H9 (cell line): ENCODE measurements around the gene PLD5. TPM values are rescaled to one million over a fixed set of nuclear protein-coding genes. Genes with fewer than 3 reads are reported as not detected.
"Not testable (repeated sequence)": the region's sequence is repeated elsewhere in the genome, so short reads cannot be mapped to it uniquely, and the experiment has no call there.

Experiments
- DNase-seq: peaks from one replicate; pipeline ENCODE4 v3.0.0-alpha.2; 2017
- H2AFZ ChIP-seq: one replicate; pipeline ENCODE4 v1.6.1; 2013; ENCODE audit warnings: mild to moderate bottlenecking, low read length, control low read depth, moderate library complexity
- H2AK5ac ChIP-seq: 2 replicates; pipeline ENCODE4 v1.6.1; 2013; ENCODE audit warnings: low read length, control low read depth, mixed read lengths; ENCODE audit not compliant: insufficient read length
- H2BK120ac ChIP-seq: one replicate; pipeline ENCODE4 v1.6.1; 2013; ENCODE audit warnings: low read depth, mild to moderate bottlenecking, low read length, control low read depth, inconsistent platforms; ENCODE audit not compliant: poor library complexity, severe bottlenecking
- H2BK12ac ChIP-seq: 2 replicates; pipeline ENCODE4 v1.6.1; 2013; ENCODE audit warnings: low read length, control low read depth, mixed read lengths, low read depth; ENCODE audit not compliant: insufficient read length
- H2BK15ac ChIP-seq: 2 replicates; pipeline ENCODE4 v1.6.1; 2013; ENCODE audit warnings: low read depth, low read length, control low read depth
- H2BK20ac ChIP-seq: one replicate; pipeline ENCODE4 v1.6.1; 2013; ENCODE audit warnings: low read depth, mild to moderate bottlenecking, low read length, control low read depth, inconsistent platforms; ENCODE audit not compliant: poor library complexity, severe bottlenecking
- H2BK5ac ChIP-seq: 2 replicates; pipeline ENCODE4 v1.6.1; 2013; ENCODE audit warnings: low read length, control low read depth, mixed read lengths; ENCODE audit not compliant: insufficient read length
- H3K14ac ChIP-seq: 2 replicates; pipeline ENCODE4 v1.6.1; 2013; ENCODE audit warnings: low read length, control low read depth; ENCODE audit not compliant: insufficient read depth
- H3K18ac ChIP-seq: 2 replicates; pipeline ENCODE4 v1.6.1; 2013; ENCODE audit warnings: low read depth, mild to moderate bottlenecking, mixed read lengths, low read length, control low read depth; ENCODE audit not compliant: insufficient read length
- H3K23ac ChIP-seq: 2 replicates; pipeline ENCODE4 v1.6.1; 2013; ENCODE audit warnings: low read length, control low read depth, mixed read lengths, low read depth; ENCODE audit not compliant: insufficient read length
- H3K23me2 ChIP-seq: 2 replicates; pipeline ENCODE4 v1.6.1; 2013; ENCODE audit warnings: low read depth, mild to moderate bottlenecking, mixed read lengths, low read length, control low read depth; ENCODE audit not compliant: insufficient read length, poor library complexity, severe bottlenecking
- H3K27ac ChIP-seq: 2 replicates; pipeline ENCODE4 v1.5.1; 2013; ENCODE audit warnings: low read length, control low read depth, mixed read lengths, low read depth; ENCODE audit not compliant: insufficient read length
- H3K27me3 ChIP-seq: 2 replicates; pipeline ENCODE4 v1.6.1; 2013; ENCODE audit warnings: low read length, control low read depth, inconsistent platforms; ENCODE audit not compliant: insufficient read depth
- H3K4ac ChIP-seq: 2 replicates; pipeline ENCODE4 v1.6.1; 2013; ENCODE audit warnings: low read depth, mild to moderate bottlenecking, control low read depth, inconsistent platforms, low read length, moderate library complexity
- H3K4me1 ChIP-seq: 2 replicates; pipeline ENCODE4 v1.6.1; 2013; ENCODE audit warnings: low read length, control low read depth, inconsistent platforms; ENCODE audit not compliant: insufficient read depth
- H3K4me2 ChIP-seq: 2 replicates; pipeline ENCODE4 v1.6.1; 2013; ENCODE audit warnings: low read length, control low read depth, mixed read lengths; ENCODE audit not compliant: insufficient read length, insufficient read depth
- H3K56ac ChIP-seq: 2 replicates; pipeline ENCODE4 v1.6.1; 2013; ENCODE audit warnings: low read depth, mild to moderate bottlenecking, mixed read lengths, low read length, control low read depth; ENCODE audit not compliant: insufficient read length
- H3K79me1 ChIP-seq: 2 replicates; pipeline ENCODE4 v1.6.1; 2013; ENCODE audit warnings: low read depth, mild to moderate bottlenecking, moderate library complexity, low read length, control low read depth, inconsistent platforms; ENCODE audit not compliant: insufficient read depth, poor library complexity, severe bottlenecking
- H3K79me2 ChIP-seq: 2 replicates; pipeline ENCODE4 v1.6.1; 2013; ENCODE audit warnings: low read length, control low read depth, inconsistent platforms; ENCODE audit not compliant: insufficient read depth
- H3K9ac ChIP-seq: 2 replicates; pipeline ENCODE4 v1.6.1; 2013; ENCODE audit warnings: low read length, control low read depth, mixed read lengths; ENCODE audit not compliant: insufficient read length; ENCODE audit errors: extremely low read depth
- H3K9me3 ChIP-seq: one replicate; pipeline ENCODE4 v1.6.1; 2013; ENCODE audit warnings: low read depth, low read length, inconsistent platforms; ENCODE audit not compliant: control insufficient read depth
- H3T11ph ChIP-seq: one replicate; pipeline ENCODE4 v1.6.1; 2013; ENCODE audit warnings: mild to moderate bottlenecking, low read length, control low read depth, inconsistent platforms
- H4K20me1 ChIP-seq: one replicate; pipeline ENCODE4 v1.6.1; 2013; ENCODE audit not compliant: control insufficient read depth, insufficient read length, insufficient read depth
- H4K5ac ChIP-seq: 2 replicates; pipeline ENCODE4 v1.6.1; 2013; ENCODE audit warnings: low read depth, mild to moderate bottlenecking, mixed read lengths, low read length, control low read depth; ENCODE audit not compliant: insufficient read length
- H4K8ac ChIP-seq: replicated peaks from 2 replicates; pipeline ENCODE4 v1.6.1; 2013; ENCODE audit warnings: low read length, control low read depth, mixed read lengths, low read depth; ENCODE audit not compliant: insufficient read length
- H4K91ac ChIP-seq: 2 replicates; pipeline ENCODE4 v1.6.1; 2013; ENCODE audit warnings: low read depth, mild to moderate bottlenecking, moderate library complexity, mixed read lengths, low read length, control low read depth; ENCODE audit not compliant: insufficient read length
- H3K27ac Mint-ChIP-seq, 3 experiments: 2 replicates in 2 of 3; 3 replicates in 1 of 3; pipeline ENCODE4 v1.8.0; 2020 to 2021; ENCODE audit warnings: mixed read lengths in 3 of 3, mild to moderate bottlenecking in 1 of 3, moderate library complexity in 1 of 3
- H3K27me3 Mint-ChIP-seq: 2 replicates; pipeline ENCODE4 v1.8.0; 2021; ENCODE audit warnings: low read depth, mild to moderate bottlenecking, moderate library complexity, mixed read lengths
- H3K36me3 Mint-ChIP-seq, 3 experiments: 2 replicates in 2 of 3; 3 replicates in 1 of 3; pipeline ENCODE4 v1.8.0; 2020 to 2021; ENCODE audit warnings: low read depth in 3 of 3, mixed read lengths in 3 of 3; ENCODE audit not compliant: insufficient read depth in 1 of 3
- H3K4me1 Mint-ChIP-seq, 2 experiments: 2 replicates each; pipeline ENCODE4 v1.8.0; 2020; ENCODE audit warnings: mixed read lengths in 2 of 2
- H3K4me3 Mint-ChIP-seq, 2 experiments: 2 replicates in 1 of 2; 3 replicates in 1 of 2; pipeline ENCODE4 v1.8.0; 2020 to 2021; ENCODE audit warnings: mild to moderate bottlenecking in 2 of 2, mixed read lengths in 2 of 2, moderate library complexity in 1 of 2
- H3K9me3 Mint-ChIP-seq, 2 experiments: 2 replicates in 1 of 2; 3 replicates in 1 of 2; pipeline ENCODE4 v1.8.0; 2020; ENCODE audit warnings: mild to moderate bottlenecking in 2 of 2, mixed read lengths in 2 of 2, moderate library complexity in 1 of 2
- WGBS: extraction: QIAGEN DNeasy Blood & Tissue Kit; methylation state at CpG from one replicate; pipeline ENCODE4 v1.1.7; 2013; ENCODE audit warnings: missing lambda C conversion rate, low lambda C conversion rate, mixed read lengths; ENCODE audit not compliant: insufficient read length; ENCODE audit errors: extremely low coverage; 5-methylcytosine and 5-hydroxymethylcytosine counted together
- total RNA-seq: library from RNA; stranded (reverse); gene quantifications from 2 replicates; pipeline ENCODE4 v1.2.1, GENCODE V29; 2021

The PLD5 gene
- total RNA-seq, 1 experiment from 2014 or later = 5.2 TPM

GRCh38 chr1:242264419-242264818 lies 260.1 kb downstream of the PLD5 start:
- H3K9me3 Mint-ChIP-seq, H2BK12ac ChIP-seq, H4K5ac ChIP-seq, H2BK120ac ChIP-seq, H2BK20ac ChIP-seq, H3K4me2 ChIP-seq, H3K18ac ChIP-seq, H3K79me1 ChIP-seq, H2AFZ ChIP-seq, H3K27me3 Mint-ChIP-seq, H3K4me3 Mint-ChIP-seq, H3K9me3 ChIP-seq, H3K4me1 Mint-ChIP-seq, H3K23ac ChIP-seq, H2BK5ac ChIP-seq, H3T11ph ChIP-seq, H3K79me2 ChIP-seq, H3K27ac Mint-ChIP-seq, H3K56ac ChIP-seq, H4K20me1 ChIP-seq, H2AK5ac ChIP-seq, H3K14ac ChIP-seq, H3K4ac ChIP-seq, H3K27ac ChIP-seq, H3K9ac ChIP-seq, H2BK15ac ChIP-seq, H3K36me3 Mint-ChIP-seq, DNase-seq, H3K23me2 ChIP-seq, H4K91ac ChIP-seq, H3K4me1 ChIP-seq, H4K8ac ChIP-seq, H3K27me3 ChIP-seq: not testable (repeated sequence)
- no CpG with 5 or more reads among the region's 7 CpGs for WGBS
